ENCODE measurements around the gene PAGR1. TPM values are rescaled to one million over a fixed set of nuclear protein-coding genes. Genes with fewer than 3 reads are reported as not detected.
"Not testable (repeated sequence)": the region's sequence is repeated elsewhere in the genome, so short reads cannot be mapped to it uniquely, and the experiment has no call there.

The PAGR1 gene
- total RNA-seq, 1 experiment from 2014 or later, result 25.8 TPM

- DNase-seq (ENCODE audit: extremely low read depth, low read depth), result no peak
These were observed 3.9 kb upstream of the PAGR1 start, which contains the start of gene PRRT2 for GRCh38 chr16:29811896-29812665. TSS of gene PRRT2 (plus strand) at chr16:29812193. CDS start at chr16:29813055, 862 bp downstream.

- no peak for DNase-seq (ENCODE audit: extremely low read depth, low read depth)
These were observed 3.0 kb upstream of the PAGR1 start for GRCh38 chr16:29812754-29813643.

- no peak for DNase-seq (ENCODE audit: extremely low read depth, low read depth)
These were observed 2.0 kb upstream of the PAGR1 start for GRCh38 chr16:29813644-29814562.

- no peak for DNase-seq (ENCODE audit: extremely low read depth, low read depth)
These were observed 1.4 kb upstream of the PAGR1 start for GRCh38 chr16:29814592-29814991.

- DNase-seq (ENCODE audit: extremely low read depth, low read depth), result no peak
These were observed 775 bp upstream of the PAGR1 start for GRCh38 chr16:29815032-29815721.

DNA sequence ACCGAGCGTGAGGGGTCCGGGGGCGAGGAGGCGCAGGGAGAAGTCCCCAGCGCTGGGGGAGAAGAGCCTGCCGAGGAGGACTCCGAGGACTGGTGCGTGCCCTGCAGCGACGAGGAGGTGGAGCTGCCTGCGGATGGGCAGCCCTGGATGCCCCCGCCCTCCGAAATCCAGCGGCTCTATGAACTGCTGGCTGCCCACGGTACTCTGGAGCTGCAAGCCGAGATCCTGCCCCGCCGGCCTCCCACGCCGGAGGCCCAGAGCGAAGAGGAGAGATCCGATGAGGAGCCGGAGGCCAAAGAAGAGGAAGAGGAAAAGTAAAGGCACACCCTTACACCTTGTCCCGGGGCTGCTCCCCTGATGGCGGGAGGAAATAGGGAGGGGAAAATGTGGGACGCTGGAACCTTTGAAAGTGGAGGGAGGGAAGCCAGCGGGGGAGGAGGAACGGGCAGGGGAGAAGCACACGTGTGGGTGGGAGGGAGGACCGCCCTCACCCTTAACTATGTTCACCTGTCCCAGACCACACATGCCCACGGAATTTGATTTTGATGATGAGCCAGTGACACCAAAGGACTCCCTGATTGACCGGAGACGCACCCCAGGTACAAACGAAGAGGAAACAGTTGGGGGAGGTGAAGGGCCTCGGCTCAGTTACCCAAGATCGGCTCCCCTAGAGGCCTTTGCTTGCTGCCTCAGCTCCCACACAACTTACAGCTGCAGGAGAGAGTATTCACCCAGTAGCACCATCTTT lies 916 bp downstream of the PAGR1 start:
- no peak for DNase-seq (ENCODE audit: extremely low read depth, low read depth)

GRCh38 chr16:29818082-29818481 lies 2.1 kb downstream of the PAGR1 start:
- DNase-seq (ENCODE audit: extremely low read depth, low read depth), result no peak

DNA sequence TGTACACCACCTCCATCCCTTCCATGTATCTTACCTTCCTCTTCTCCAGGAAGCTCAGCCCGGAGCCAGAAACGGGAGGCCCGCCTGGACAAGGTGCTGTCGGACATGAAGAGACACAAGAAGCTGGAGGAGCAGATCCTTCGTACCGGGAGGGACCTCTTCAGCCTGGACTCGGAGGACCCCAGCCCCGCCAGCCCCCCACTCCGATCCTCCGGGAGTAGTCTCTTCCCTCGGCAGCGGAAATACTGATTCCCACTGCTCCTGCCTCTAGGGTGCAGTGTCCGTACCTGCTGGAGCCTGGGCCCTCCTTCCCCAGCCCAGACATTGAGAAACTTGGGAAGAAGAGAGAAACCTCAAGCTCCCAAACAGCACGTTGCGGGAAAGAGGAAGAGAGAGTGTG lies 3.6 kb downstream of the PAGR1 start:
- no peak for DNase-seq (ENCODE audit: extremely low read depth, low read depth)

DNA sequence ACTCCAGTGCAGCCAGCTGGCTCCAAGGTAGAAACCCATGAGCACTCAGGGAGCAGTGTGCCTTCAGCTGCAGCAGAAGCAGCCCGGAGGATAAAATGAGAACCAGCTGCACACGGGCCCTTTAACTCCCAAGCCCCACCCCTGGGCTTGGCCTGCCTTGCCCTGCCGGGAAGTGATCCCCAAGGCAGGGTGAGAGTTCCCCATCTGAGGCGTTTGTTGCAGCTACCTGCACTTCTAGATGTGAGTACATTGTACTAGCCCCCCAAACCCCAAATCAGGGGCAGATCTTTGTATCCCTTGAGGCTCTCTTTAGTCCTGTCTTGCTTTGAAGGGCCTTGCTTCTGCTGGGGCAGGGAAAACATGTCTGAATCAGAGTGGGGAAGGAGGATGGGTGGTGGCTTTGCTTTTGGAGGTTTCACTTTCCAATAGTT lies 4.3 kb downstream of the PAGR1 start, which contains the start of gene MVP:
Gene MVP (plus strand): TSS at position 192 of the 431 bp plus-strand sequence. CDS start 10,088 bp downstream, outside the sequence.
- no peak for DNase-seq (ENCODE audit: extremely low read depth, low read depth)

GRCh38 chr16:29820730-29821642 lies 5.0 kb downstream of the PAGR1 start:
- no peak for DNase-seq (ENCODE audit: extremely low read depth, low read depth)

- no peak for DNase-seq (ENCODE audit: extremely low read depth, low read depth)
These were observed 5.7 kb downstream of the PAGR1 start for GRCh38 chr16:29821643-29822115.

DNA sequence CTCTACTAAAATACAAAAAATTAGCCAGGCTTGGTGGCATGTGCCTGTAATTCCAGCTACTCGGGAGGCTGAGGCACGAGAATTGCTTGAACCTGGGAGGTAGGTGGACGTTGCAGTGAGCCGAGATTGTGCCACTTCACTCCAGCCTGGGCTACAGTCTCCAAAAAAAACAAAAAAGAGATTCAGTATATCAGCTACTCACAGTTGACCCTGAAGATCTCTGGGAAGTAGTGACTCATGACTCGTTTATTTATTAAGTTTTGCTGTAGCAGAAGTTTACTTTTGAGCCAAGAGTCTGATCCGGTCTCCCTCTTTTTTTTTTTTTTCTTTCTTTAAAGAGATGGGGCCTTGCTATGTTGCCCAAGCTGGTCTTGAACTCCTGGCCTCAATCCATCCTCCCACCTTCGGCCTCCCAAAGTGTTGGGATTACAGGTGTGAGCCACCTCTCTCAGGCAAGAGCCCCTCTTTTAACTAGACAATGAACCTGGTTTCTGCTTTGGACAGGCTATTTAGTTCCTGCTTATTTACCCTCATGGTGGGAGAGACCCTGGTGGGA lies 8.7 kb downstream of the PAGR1 start:
- DNase-seq (ENCODE audit: extremely low read depth, low read depth), result no peak

GRCh38 chr16:29825145-29826044 lies 9.4 kb downstream of the PAGR1 start:
- no peak for DNase-seq (ENCODE audit: extremely low read depth, low read depth)

DNA sequence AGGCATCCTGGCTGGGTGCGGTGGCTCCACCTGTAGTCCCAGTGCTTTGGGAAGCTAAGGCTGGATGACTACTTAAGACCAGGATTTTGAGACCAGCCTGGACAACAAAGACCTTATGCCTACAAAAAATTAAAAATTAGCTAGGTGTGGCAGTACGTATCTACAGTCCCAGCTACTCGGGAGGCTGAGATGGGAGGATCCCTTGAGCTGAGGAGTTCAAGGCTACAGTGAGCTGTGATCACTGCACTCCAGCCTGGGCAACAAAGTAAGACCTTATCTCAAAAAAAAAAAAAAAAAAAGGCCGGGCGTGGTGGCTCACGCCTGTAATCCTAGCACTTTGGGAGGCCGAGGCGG lies 10.4 kb downstream of the PAGR1 start:
- no peak for DNase-seq (ENCODE audit: extremely low read depth, low read depth)

- no peak for DNase-seq (ENCODE audit: extremely low read depth, low read depth)
These were observed 14.8 kb downstream of the PAGR1 start for GRCh38 chr16:29830774-29831173.

- DNase-seq (ENCODE audit: extremely low read depth, low read depth), result no peak
These were observed 15.5 kb downstream of the PAGR1 start for GRCh38 chr16:29831490-29831889.

- not testable (repeated sequence) for DNase-seq (ENCODE audit: extremely low read depth, low read depth)
These were observed 17.3 kb downstream of the PAGR1 start for GRCh38 chr16:29833219-29833618.
